ENCODE data around the gene CLDN11.

Gene CLDN11

GRCh38 chr3:170418422-170419398 is at the start of gene CLDN11:
TSS of gene CLDN11 (plus strand) at chr3:170418868. CDS start at chr3:170419067, 199 bp downstream.
- H3K9me3 ChIP-seq (ENCODE audit: severe bottlenecking) = no peaks in the 10 kb centered on the region
- peak; percentile 65 for DNase-seq
- H3K4me3 ChIP-seq (ENCODE audit: low read depth, low read length) = peak within 1 kb of the TSS; percentile 71
- peak; percentile 5; the same call in 1 of the 2 replicates for TF ChIP-seq CTCF (IDR thresholded peaks at IDR 0.05; ENCODE audit: low read depth, low read length)
- no peaks in the 10 kb centered on the region for H3K27me3 ChIP-seq (ENCODE audit: insufficient read depth, low read depth, severe bottlenecking)
- H3K27ac ChIP-seq = no peak within 1 kb of the TSS
- H3K36me3 ChIP-seq = no peaks in the 10 kb centered on the region

GRCh38 chr3:170368921-170369320 is 49.7 kb upstream of the CLDN11 start:
- H3K27ac ChIP-seq = no peak overlapping the region
- no peak for DNase-seq
- no peaks in the 10 kb centered on the region for H3K27me3 ChIP-seq (ENCODE audit: insufficient read depth, low read depth, severe bottlenecking)
- TF ChIP-seq CTCF (IDR thresholded peaks at IDR 0.05; ENCODE audit: low read depth, low read length) = no peak
- H3K4me3 ChIP-seq (ENCODE audit: low read depth, low read length) = no peak overlapping the region
- peaks cover 54% of the 10 kb centered on the region for H3K36me3 ChIP-seq
- no peaks in the 10 kb centered on the region for H3K9me3 ChIP-seq (ENCODE audit: severe bottlenecking)

- H3K9me3 ChIP-seq (ENCODE audit: severe bottlenecking) = no peaks in the 10 kb centered on the region
- no peak for TF ChIP-seq CTCF (IDR thresholded peaks at IDR 0.05; ENCODE audit: low read depth, low read length)
- peaks cover 36% of the 10 kb centered on the region for H3K36me3 ChIP-seq
- H3K27me3 ChIP-seq (ENCODE audit: insufficient read depth, low read depth, severe bottlenecking) = no peaks in the 10 kb centered on the region
- no peak overlapping the region for H3K4me3 ChIP-seq (ENCODE audit: low read depth, low read length)
- DNase-seq = no peak
- H3K27ac ChIP-seq = no peak overlapping the region
These were observed 46.3 kb upstream of the CLDN11 start for GRCh38 chr3:170372190-170372879.

- Histone ChIP-seq H3K4me3 (ENCODE audit: low read depth, low read length) (no peak overlapping the region), H3K27ac (no peak overlapping the region), H3K27me3 (ENCODE audit: insufficient read depth, low read depth, severe bottlenecking) (no peaks in the 10 kb centered on the region), H3K36me3 (peaks cover 83% of the 10 kb centered on the region), H3K9me3 (ENCODE audit: severe bottlenecking) (no peaks in the 10 kb centered on the region)
- no peak for DNase-seq
- TF ChIP-seq CTCF (IDR thresholded peaks at IDR 0.05; ENCODE audit: low read depth, low read length) = no peak
These were observed 35.1 kb upstream of the CLDN11 start for GRCh38 chr3:170383567-170383966.

- Histone ChIP-seq H3K4me3 (ENCODE audit: low read depth, low read length) (no peak overlapping the region), H3K36me3 (peaks cover 74% of the 10 kb centered on the region), H3K27me3 (ENCODE audit: insufficient read depth, low read depth, severe bottlenecking) (no peaks in the 10 kb centered on the region), H3K9me3 (ENCODE audit: severe bottlenecking) (no peaks in the 10 kb centered on the region), H3K27ac (no peak overlapping the region)
- TF ChIP-seq CTCF (IDR thresholded peaks at IDR 0.05; ENCODE audit: low read depth, low read length) = no peak
- no peak for DNase-seq
These were observed 32.2 kb upstream of the CLDN11 start for GRCh38 chr3:170386468-170386867.
